GM23338 (cell line): ENCODE data around the gene SNRNP35. TPM values are rescaled to one million over a fixed set of nuclear protein-coding genes. Genes with fewer than 3 reads are reported as not detected.
"Not testable (repeated sequence)": the region's sequence is repeated elsewhere in the genome, so short reads cannot be mapped to it uniquely, and the experiment has no call there.

Experiments used
- ATAC-seq: fragments of 200-7000 bp; cut with Tn5 transposase; 3 replicates; pipeline ENCODE4 v1.9.1; 2020
- DNase-seq: peaks from one replicate; pipeline ENCODE4 v3.0.0-alpha.2; 2015; ENCODE audit warnings: low spot score
- H2AFZ ChIP-seq: fragments of 200-600 bp; sonication (generic); 2 replicates; pipeline ENCODE4 v1.8.0; 2016; ENCODE audit warnings: antibody characterized with exemption, mild to moderate bottlenecking, moderate library complexity
- H3F3A ChIP-seq: fragments of 200-600 bp; sonication (generic); replicated peaks from 2 replicates; pipeline ENCODE4 v1.8.0; 2017; ENCODE audit warnings: antibody characterized with exemption, mixed run types, low read depth
- H3K27ac ChIP-seq: fragments of 200-600 bp; sonication (generic); 2 replicates; pipeline ENCODE4 v1.6.1; 2016; ENCODE audit warnings: low read depth
- H3K27me3 ChIP-seq: fragments of 200-600 bp; sonication (generic); 2 replicates; pipeline ENCODE4 v1.8.0; 2016; ENCODE audit warnings: mild to moderate bottlenecking, mixed run types, moderate library complexity; ENCODE audit not compliant: insufficient read depth
- H3K36me3 ChIP-seq: fragments of 200-600 bp; sonication (generic); 2 replicates; pipeline ENCODE4 v1.8.0; 2016; ENCODE audit warnings: mild to moderate bottlenecking; ENCODE audit not compliant: insufficient read depth
- H3K4me1 ChIP-seq: fragments of 200-600 bp; sonication (generic); 2 replicates; pipeline ENCODE4 v1.8.0; 2016; ENCODE audit warnings: mild to moderate bottlenecking, moderate library complexity; ENCODE audit not compliant: insufficient read depth
- H3K4me2 ChIP-seq: fragments of 200-600 bp; sonication (generic); 2 replicates; pipeline ENCODE4 v1.7.1; 2017; ENCODE audit warnings: mixed run types
- H3K4me3 ChIP-seq: fragments of 200-600 bp; sonication (generic); 2 replicates; pipeline ENCODE4 v1.6.1; 2016; ENCODE audit warnings: mixed run types
- H3K79me2 ChIP-seq: fragments of 200-600 bp; sonication (generic); replicated peaks from 2 replicates; pipeline ENCODE4 v1.8.0; 2017; ENCODE audit warnings: mild to moderate bottlenecking; ENCODE audit not compliant: insufficient read depth
- H3K9me2 ChIP-seq: fragments of 200-600 bp; sonication (generic); 2 replicates; pipeline ENCODE4 v1.8.0; 2017; ENCODE audit not compliant: insufficient read depth
- H4K20me1 ChIP-seq: fragments of 200-600 bp; sonication (generic); replicated peaks from 2 replicates; pipeline ENCODE4 v1.8.0; 2017; ENCODE audit warnings: mild to moderate bottlenecking; ENCODE audit not compliant: insufficient read depth
- H3K27ac Mint-ChIP-seq: 2 replicates; pipeline ENCODE4 v1.8.0; 2020; ENCODE audit warnings: inconsistent platforms, mild to moderate bottlenecking, moderate library complexity, mixed read lengths
- H3K27me3 Mint-ChIP-seq: 3 replicates; pipeline ENCODE4 v1.8.0; 2022; ENCODE audit warnings: low read depth, mild to moderate bottlenecking, moderate library complexity, mixed read lengths, inconsistent platforms; ENCODE audit not compliant: insufficient read depth, poor library complexity
- H3K36me3 Mint-ChIP-seq: 3 replicates; pipeline ENCODE4 v1.8.0; 2021; ENCODE audit warnings: low read depth, mild to moderate bottlenecking, inconsistent platforms, moderate library complexity, mixed read lengths
- H3K4me1 Mint-ChIP-seq: 3 replicates; pipeline ENCODE4 v1.8.0; 2020; ENCODE audit warnings: mild to moderate bottlenecking, inconsistent platforms, mixed read lengths
- H3K4me3 Mint-ChIP-seq: 3 replicates; pipeline ENCODE4 v1.8.0; 2021; ENCODE audit warnings: moderate library complexity, mild to moderate bottlenecking, inconsistent platforms, mixed read lengths
- H3K9me3 Mint-ChIP-seq: 3 replicates; pipeline ENCODE4 v1.8.0; 2020; ENCODE audit warnings: moderate library complexity, mild to moderate bottlenecking, inconsistent platforms, mixed read lengths
- CREB1 ChIP-seq: fragments of 250-450 bp; sonication (Bioruptor Pico); IDR thresholded peaks from 2 replicates; pipeline ENCODE4 v1.5.0; 2020; ENCODE audit warnings: low read depth, mild to moderate bottlenecking, moderate library complexity
- POLR2AphosphoS5 ChIP-seq: IDR thresholded peaks from 2 replicates; pipeline ENCODE4 v1.6.1; 2016; ENCODE audit warnings: antibody characterized with exemption, low read depth
- ZNF114 ChIP-seq: fragments of 250-450 bp; sonication (Bioruptor Pico); IDR thresholded peaks from 2 replicates; pipeline ENCODE4 v1.5.0; 2020; ENCODE audit warnings: mild to moderate bottlenecking, moderate library complexity
- long read RNA-seq: library from polyadenylated mRNA; unstranded; transcript quantifications from one replicate; pipeline ENCODE4 v2.0.0, GENCODE V29; 2020; ENCODE audit not compliant: unreplicated experiment
- polyA plus RNA-seq: library from polyadenylated mRNA; unstranded; fragments of >200 nt; fragmentation: Nextera tagmentation; extraction: Ambion mirVana; gene quantifications from 2 replicates; pipeline ENCODE4 v1.2.1, GENCODE V29; 2016
- total RNA-seq: library from RNA; depleted of rRNA; stranded (reverse); fragments of >200 nt; shearing (Covaris generic); gene quantifications from 2 replicates; pipeline ENCODE4 v1.2.3, GENCODE V29; 2014; rRNA removed
- TF ChIP-seq, protein P1 (sequence below): IDR thresholded peaks from 2 replicates; pipeline ENCODE4 v1.6.1; 2016; ENCODE audit warnings: antibody characterized with exemption

The SNRNP35 gene, protein sequence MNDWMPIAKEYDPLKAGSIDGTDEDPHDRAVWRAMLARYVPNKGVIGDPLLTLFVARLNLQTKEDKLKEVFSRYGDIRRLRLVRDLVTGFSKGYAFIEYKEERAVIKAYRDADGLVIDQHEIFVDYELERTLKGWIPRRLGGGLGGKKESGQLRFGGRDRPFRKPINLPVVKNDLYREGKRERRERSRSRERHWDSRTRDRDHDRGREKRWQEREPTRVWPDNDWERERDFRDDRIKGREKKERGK
- total RNA-seq (8.4 and 10.6 TPM in 2 replicates), polyA plus RNA-seq (36.3 and 38.4 TPM in 2 replicates)
- long read RNA-seq, transcript SNRNP35-203 (2 exons, 1,975 nt), result major isoform, 8 of 9 reads
- long read RNA-seq, partial matches to known transcripts, result 1 of 9 reads
- long read RNA-seq, other reads (novel, unspliced or antisense), result 0 of 9 reads

DNA sequence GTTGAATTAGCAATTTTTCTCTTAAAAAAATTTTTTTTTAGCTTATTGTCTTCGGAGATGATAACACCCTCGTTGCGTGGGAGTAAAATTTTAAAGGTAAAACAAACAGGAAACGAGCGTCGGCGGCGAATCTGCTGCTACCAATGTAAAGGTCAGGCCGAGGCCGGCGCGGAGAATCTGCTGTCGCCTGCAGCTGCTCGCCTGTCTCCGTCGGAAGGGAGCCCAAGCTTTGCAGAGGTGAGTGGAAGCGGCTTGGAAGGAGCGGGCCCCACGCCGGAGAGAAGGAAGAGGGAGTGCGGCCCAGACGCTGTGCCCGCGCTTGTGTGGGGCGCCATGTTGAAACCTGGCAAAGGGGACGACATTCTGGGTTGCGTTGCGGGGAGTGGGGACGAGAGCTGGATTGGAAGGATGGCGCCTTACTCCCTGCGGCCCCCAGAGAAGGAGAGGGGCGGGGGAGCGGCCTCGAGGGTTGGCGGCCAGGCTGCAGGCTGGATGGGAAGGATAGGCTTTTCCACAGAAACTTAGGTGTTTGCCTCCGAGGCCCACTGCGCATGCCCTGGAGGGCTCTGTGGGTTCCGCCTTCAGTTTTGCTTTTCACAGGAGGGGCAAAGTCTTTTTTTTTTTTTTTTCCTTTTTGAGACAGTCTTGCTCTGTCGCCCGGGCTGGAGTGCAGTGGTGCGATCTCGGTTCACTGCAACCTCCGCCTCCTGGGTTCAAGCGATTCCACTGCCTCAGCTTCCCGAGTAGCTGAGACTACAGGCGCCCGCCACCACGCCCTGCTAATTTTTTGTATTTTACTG, at the start of gene SNRNP35:
Gene SNRNP35, plus strand, starts transcription at position 160 of the 800 bp plus-strand sequence. CDS start 7,402 bp downstream, outside the sequence.
- H3K27me3 ChIP-seq, result no peaks in the 10 kb centered on the region
- H2AFZ ChIP-seq, result peak within 1 kb of the TSS; percentile 93
- peak within 1 kb of the TSS; percentile 88 for H3K4me3 ChIP-seq
- H3F3A ChIP-seq, result 0 out of 2 replicates have a peak, but pooled peaks cover 9% of the 10 kb centered on the region
- Mint-ChIP-seq H3K4me3 (peak within 1 kb of the TSS; percentile 96), H3K27me3 (peaks cover 6% of the 10 kb centered on the region), H3K9me3 (no peaks in the 10 kb centered on the region), H3K36me3 (no peaks in the 10 kb centered on the region; the same call in 2 of the 3 replicates), H3K4me1 (peaks cover 5% of the 10 kb centered on the region; the same call in 2 of the 3 replicates), H3K27ac (peak within 1 kb of the TSS; percentile 99)
- H3K36me3 ChIP-seq, result no peaks in the 10 kb centered on the region
- no peaks in the 10 kb centered on the region for H3K4me1 ChIP-seq
- TF ChIP-seq, protein P1, sequence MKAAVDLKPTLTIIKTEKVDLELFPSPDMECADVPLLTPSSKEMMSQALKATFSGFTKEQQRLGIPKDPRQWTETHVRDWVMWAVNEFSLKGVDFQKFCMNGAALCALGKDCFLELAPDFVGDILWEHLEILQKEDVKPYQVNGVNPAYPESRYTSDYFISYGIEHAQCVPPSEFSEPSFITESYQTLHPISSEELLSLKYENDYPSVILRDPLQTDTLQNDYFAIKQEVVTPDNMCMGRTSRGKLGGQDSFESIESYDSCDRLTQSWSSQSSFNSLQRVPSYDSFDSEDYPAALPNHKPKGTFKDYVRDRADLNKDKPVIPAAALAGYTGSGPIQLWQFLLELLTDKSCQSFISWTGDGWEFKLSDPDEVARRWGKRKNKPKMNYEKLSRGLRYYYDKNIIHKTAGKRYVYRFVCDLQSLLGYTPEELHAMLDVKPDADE, result peak; percentile 51; the same call in 1 of the 2 replicates
- TF ChIP-seq CREB1 (peak; percentile 66; the same call in 1 of the 2 replicates), POLR2AphosphoS5 (peak; percentile 71), ZNF114 (CRISPR knock-in tag) (no peak)
- DNase-seq (peak; percentile 85), ATAC-seq (peak; percentile 90)
- H3K9me2 ChIP-seq, result no peaks in the 10 kb centered on the region
- H3K4me2 ChIP-seq, result peak within 1 kb of the TSS; percentile 81
- no peaks in the 10 kb centered on the region; the same call in 1 of the 2 replicates for H4K20me1 ChIP-seq
- peaks cover 19% of the 10 kb centered on the region; the same call in 1 of the 2 replicates for H3K79me2 ChIP-seq
- H3K27ac ChIP-seq, result peak within 1 kb of the TSS; percentile 100

DNA sequence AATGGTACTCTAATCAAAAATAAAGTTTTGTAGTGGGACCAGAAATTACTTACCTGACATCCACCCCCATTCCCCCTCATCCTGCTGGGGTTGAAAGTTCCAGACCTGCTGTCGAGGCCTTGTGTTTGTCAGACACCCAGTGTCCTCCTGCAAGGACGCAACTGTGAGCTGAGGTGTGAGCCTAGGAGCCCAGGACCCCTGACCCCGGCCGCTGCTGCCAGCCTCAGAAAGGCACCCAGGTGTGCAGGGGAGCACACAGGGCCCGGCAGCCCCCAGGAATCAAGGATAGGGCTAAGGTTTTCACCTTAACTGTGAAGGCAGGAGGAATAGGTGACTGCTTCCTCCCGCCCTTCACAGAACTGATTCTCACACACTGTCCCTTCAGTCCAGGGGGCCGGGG, 49.3 kb upstream of the SNRNP35 start:
- H3K9me3 Mint-ChIP-seq, H2AFZ ChIP-seq, H3K27ac ChIP-seq, H3K4me1 Mint-ChIP-seq, DNase-seq, H3K4me3 ChIP-seq, H3K4me3 Mint-ChIP-seq, H3K9me2 ChIP-seq, H3K36me3 ChIP-seq, ATAC-seq, H3K4me2 ChIP-seq, H3K27me3 ChIP-seq, H3K79me2 ChIP-seq, H3K4me1 ChIP-seq, H3F3A ChIP-seq, H3K27ac Mint-ChIP-seq: not testable (repeated sequence)
- peaks cover 15% of the 10 kb centered on the region; the same call in 1 of the 2 replicates for H4K20me1 ChIP-seq
- peaks cover 14% of the 10 kb centered on the region for H3K27me3 Mint-ChIP-seq
- H3K36me3 Mint-ChIP-seq, result peaks cover 36% of the 10 kb centered on the region

DNA sequence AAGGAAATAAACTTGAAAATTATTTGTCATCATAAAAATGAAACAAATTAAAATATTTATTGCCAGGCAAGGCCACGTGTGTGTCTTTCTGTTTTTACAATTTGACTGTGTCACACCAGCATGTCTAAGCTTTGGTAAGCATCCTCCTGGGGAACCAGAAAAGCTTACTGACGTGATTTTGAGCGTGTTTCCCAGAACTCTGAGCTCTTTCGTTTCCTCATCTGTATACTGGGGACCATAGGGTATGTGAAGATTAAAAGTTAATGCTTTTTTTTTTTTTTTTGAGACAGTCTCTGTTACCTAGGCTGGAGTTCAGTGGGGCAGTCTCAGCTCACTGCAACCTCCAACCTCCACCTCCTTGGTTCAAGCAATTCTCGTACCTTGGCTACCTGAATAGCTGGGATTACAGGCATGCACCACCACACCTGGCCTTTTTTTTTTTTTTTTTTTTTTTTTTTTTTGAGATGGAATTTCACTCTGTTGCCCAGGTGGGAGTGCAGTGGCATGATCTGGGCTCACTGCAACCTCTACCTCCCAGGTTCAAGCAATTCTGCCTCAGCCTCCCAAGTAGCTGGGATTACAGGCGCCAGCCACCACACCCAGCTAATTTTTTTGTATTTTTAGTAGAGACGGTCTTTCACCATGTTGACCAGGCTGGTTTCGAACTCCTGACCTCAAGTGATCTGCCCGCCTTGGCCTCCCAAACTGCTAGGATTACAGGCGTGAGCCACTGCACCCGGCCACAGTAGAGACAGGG, 48.5 kb upstream of the SNRNP35 start:
- H3K36me3 ChIP-seq, H3K4me3 Mint-ChIP-seq, H3K4me3 ChIP-seq, H3K27me3 ChIP-seq, H3K79me2 ChIP-seq, ATAC-seq, H3F3A ChIP-seq, H3K27ac Mint-ChIP-seq, H3K4me1 Mint-ChIP-seq, H3K9me3 Mint-ChIP-seq, H3K4me1 ChIP-seq, H3K4me2 ChIP-seq, H3K9me2 ChIP-seq, H3K27ac ChIP-seq, DNase-seq, H3K27me3 Mint-ChIP-seq, H4K20me1 ChIP-seq, H2AFZ ChIP-seq: not testable (repeated sequence)
- H3K36me3 Mint-ChIP-seq, result peaks cover 28% of the 10 kb centered on the region
